ENCODE results near the gene PRKAR2A.
"Not testable (repeated sequence)": the region's sequence is repeated elsewhere in the genome, so short reads cannot be mapped to it uniquely, and the experiment has no call there.

PRKAR2A gene

DNA sequence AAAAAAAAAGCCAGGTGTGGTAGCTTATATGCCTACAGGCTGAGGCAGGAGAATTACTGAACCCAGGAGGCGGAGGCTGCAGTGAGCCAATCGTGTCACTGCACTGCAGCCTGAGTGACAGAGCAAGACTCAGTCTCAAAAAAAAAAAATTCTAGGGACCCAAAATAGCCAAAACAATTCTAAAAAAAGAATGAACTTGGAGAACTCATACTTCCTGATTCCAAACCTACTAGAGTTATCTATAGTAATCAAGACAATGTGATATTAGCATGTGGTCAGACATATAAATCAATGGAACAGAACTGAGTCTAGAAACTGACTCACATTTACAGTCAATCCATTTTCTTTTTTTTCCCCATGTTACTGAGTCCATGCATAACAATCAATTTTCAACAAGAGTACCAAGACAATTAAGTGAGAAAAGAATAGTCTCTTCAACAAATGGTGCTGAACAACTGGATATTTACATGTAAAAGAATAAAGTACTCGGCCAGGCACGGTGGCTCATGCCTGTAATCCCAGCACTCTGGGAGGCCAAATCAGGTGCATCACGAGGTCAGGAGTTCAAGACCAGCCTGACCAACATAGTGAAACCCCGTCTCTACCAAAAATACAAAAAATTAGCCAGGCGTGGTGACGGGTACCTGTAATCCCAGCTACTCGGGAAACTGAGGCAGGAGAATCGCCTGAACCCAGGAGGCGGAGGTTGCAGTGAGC is 11.9 kb downstream of the PRKAR2A start:
- no peak for DNase-seq

DNA sequence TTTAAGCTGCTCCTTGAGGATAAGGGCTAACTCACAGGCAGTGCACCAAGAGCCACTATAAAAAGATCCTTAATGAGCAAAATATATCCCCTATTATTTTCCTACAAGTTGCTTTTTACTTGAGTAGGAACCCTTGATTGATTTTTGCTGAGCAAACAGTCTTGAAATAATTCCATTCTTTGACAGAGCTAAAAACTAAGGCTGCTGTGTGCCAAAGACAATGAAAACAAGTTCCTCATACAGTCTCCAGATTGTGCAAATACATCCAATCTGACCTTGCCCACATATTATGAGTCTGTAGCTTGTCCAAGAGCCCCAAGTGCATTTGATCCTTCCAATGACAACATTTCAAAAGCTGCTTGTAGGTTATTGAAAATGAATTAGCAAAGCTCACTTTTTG is 15.0 kb downstream of the PRKAR2A start:
- no peak for DNase-seq

- DNase-seq: no peak
Observed at GRCh38 chr3:48830715-48831114, 17.0 kb downstream of the PRKAR2A start.

- DNase-seq: not testable (repeated sequence)
Observed at GRCh38 chr3:48829525-48829924, 18.1 kb downstream of the PRKAR2A start.

DNA sequence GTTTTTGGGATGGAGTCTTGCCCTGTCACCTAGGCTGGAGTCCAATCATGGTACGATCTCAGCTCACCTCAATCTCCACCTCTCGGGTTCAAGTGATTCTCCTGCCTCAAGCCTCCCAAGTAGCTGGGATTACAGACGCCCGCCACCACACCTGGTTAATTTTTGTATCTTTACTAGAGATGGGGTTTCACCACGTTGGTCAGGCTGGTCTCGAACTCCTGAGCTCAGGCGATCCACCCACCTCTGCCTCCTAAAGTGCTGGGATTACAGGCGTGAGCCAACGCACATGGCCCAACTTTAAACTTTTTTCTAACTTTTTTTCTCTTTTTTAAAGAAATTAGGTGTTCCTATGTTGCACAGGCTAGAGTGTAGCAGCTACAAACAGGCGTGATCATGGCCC is 19.8 kb downstream of the PRKAR2A start:
- not testable (repeated sequence) for DNase-seq

DNA sequence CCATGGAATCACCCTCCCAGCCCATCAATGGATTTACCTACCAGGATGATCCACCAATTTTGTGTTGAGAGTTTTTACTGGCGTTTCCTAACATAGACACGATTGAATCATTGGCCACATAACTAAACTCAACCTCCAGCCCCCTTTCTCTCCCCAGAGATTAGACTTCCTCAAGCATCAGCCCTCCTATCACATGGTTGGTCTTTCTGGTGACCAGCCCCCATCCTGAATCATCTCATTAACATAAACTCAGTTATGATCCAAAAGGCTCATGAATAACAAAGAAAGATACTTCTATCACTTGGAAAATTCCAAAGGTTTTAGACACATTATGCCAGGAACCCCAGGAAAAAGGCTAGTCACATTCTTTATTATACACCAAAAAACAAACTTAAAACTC is 21.2 kb downstream of the PRKAR2A start:
- DNase-seq: no peak

DNA sequence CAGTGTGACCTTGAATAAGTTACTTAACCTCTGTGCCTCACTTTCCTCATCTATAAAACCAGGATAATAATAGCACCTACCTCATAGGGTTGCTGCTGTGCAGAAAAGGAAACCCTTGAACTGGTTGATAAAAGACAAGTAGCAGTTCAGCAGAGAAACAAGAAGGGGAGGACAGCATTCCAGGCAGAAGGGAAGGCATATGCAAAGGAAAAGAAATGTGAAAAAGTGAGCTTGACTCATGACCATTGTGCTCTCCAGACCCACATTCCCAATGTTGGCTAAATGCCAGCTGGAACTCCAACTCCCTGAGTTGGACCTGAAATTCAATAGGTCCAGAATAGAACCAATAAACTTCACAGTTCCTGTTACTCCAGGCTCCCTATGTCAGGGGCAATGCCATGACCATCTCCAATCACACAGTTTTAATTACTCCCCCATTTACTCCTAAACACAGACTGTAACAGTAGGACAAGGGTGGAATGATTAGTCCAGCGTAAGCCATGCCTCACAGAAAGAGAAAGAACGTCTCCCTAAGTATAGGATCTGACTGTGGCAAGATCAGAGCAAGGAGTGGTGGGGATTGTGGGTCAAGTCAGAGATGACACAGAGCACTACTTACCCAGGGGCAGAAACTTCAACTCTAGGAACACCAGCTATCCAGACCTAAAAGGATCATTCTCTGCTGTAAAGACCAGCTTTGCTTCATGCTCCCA is 26.9 kb downstream of the PRKAR2A start:
- no peak for DNase-seq

DNA sequence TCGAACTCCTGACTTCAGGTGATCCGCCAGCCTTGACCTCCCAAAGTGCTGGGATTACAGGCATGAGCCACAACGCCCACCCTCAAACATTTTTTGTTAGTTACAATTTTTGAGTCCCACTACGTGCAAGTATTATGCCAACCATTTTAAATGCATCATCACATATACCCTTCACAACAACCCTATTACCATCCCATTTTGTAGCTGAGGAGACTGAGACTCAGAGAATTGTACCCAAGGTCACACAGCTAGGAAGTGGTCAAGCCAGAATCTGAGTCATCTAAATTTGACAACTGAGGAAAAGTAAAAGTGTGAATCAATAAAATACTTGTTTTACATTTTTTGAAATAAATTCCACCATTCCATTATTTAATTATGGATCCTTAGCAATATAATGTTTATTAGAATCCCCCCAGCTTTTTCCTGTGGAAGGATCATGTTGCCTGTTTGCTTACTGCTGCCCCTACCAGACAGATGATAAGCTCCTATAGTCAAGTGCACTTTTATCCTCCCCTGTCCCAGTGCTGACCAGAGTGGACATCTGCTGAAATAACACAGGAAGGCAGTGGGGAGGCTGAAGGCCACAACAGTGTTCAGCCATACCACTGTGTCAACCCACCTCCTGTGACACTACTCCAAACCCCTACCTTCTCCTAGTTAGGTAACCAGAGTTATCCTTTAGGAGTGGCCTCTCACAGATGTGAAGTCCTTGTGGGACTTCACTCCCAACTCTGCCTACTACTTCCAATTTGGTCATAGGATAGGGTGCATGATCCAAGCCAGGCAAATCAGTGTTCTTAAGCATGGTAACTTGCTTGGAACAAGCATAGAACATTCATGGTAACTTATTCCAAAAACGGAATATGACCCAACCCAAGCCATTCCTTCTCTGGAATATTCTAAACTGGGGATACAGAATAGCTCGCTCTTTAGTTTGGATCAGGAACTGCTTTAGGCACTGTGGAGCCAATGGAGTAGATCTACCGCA is 28.1 kb downstream of the PRKAR2A start:
- no peak for DNase-seq

DNA sequence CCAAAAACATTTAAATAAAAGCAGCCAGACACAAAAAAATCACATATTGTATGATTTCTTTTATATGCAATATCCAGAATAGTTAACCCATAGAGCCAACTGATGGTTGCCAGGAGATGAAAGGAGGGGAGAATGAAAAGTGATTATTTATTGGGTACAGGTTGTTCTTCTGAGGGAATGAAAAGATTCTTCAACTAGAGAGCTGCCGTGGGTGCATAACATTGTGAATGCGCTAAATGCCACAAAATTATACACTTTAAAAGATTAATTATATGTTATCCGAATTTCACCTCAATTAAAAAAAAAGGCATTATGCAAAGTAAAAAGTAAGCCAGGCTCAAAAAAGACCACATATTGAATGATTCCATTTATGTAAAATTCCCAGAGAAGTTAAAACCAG is 36.1 kb downstream of the PRKAR2A start:
- DNase-seq: no peak

DNA sequence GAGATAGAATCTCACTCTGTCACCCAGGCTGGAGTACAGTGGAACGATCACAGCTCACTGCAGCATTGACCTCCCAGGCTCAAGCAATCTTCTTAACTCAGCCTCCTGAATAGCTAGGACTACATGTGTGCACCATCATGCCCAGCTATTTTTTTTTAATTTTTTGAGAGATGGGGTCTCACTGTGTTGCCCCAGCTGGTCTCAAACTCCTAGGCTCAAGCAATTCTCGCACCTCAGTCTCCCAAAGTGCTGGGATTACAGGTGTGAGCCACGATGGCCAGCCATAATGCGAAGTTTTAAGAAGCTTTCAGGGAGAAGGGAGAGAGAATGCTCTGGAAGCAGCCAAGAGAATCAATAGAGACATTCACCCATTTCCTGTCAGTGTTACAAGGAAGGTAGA is 42.7 kb downstream of the PRKAR2A start:
- DNase-seq: no peak

DNA sequence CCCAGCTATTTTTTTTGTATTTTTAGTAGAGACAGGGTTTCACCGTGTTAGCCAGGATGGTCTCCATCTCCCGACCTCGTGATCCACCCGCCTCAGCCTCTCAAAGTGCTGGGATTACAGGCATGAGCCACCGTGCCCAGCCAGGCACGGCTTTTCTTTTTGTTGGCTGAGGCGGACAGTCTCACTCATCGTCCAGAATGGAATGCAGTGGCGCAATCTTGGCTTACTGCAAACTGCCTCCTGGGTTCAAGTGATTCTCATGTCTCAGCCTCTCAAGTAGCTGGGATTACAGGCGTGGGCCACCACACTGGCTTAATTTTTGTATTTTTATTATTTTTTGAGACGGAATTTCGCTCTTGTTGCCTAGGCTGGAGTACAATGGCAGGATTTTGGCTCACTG is 46.8 kb downstream of the PRKAR2A start:
- not testable (repeated sequence) for DNase-seq

DNA sequence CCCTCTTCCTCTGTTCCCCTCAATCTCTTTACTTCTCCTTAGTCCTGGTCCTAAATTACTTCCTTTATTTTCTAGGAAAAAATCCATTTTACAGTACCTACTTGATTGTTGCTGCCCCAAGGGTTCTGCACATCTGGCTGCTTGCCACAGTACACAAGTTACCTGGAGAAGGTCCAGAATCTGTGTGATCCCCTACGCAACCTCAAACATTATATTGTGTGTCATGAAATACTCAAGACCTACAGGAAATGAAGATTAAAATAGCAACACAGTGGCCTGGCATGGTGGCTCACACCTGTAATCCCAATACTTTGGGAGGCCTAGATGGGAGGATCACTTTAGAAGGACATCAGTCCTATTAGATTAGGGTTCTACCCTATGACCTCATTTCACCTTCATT is 48.7 kb downstream of the PRKAR2A start:
- DNase-seq: no peak

- DNase-seq: no peak
Observed at GRCh38 chr3:48797626-48798025, 50.0 kb downstream of the PRKAR2A start.

DNA sequence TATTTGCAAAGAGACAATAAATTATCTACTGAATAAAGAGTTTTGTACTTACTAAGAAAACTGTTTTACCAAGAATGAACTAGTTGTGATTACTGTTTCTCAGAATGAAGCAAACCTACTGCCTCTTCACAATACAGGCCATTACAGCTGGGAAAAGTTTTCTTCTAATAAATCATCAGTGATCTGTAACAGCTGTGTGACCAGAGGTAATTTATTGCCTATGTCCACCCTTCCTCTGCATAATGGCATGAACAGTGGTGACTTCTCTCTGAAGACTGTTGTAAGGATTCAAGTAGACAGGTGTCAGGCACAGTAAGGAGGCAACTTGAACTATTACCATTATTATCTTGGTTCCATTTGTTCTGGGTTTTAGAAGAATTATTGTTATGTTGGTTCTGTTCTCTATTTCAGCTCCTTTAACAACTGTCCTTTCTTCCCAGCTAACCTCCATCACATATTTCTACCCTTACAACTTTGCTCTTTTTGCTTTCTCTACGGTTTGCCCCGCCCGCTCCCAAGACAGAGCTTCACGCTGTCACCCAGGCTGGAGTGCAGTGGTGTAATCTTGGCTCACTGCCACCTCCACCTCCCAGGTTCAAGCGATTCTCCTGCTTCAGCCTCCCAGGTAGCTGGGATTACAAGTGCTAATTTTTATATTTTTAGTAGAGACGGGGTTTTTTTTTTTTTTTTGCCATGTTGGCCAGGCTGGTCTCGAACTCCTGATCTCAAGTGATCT is 51.5 kb downstream of the PRKAR2A start:
- no peak for DNase-seq

DNA sequence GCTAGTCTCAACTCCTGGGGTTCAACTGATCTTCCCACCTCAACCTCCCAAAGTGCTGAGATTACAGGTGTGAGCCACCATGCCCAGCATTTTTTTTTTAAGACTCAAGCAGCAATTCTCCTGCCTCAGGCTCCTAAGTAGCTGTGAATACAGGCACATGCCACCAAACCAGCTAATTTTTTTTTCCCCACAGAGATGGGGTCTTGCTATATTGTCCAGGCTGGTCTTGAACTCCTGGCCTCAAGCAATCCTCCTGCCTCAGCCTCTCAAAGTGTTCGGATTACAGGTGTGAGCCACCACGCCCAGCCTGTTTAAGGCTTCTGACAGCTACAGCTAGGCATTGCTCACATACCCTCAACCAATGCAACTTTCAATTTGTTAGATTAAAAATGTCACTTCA is 54.2 kb downstream of the PRKAR2A start:
- DNase-seq: not testable (repeated sequence)

- DNase-seq: no peak
Observed at GRCh38 chr3:48789665-48790064, 58.0 kb downstream of the PRKAR2A start.

DNA sequence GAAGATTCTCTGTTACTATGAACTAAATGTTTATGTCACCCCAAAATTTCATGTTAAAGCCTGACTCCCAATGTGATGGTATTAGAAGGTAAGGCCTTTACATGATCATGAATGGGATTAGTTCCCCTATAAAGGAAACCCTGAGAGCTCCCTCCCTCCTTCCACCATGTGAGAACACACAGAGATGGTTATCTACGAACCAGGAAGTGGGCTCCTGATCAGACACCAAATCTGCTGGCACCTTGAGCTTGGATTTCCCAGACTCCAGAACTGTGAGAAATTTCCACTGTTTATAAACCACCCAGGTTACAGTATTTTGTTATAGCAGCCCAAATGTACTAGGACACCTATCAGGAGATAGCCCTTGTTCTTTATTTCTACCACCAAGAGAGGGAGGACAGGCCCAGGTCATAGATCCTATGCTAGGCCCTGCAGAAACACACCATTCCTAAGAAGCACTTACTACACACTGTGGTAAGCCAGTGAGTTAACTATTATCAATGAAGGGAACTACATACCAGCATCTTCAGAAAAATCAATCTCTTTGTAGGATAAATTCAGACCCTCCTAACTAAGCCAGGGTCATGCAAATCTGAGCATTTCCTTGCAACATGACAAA is 59.0 kb downstream of the PRKAR2A start:
- DNase-seq: no peak

GRCh38 chr3:48784426-48785120 is 63.1 kb downstream of the PRKAR2A start:
- no peak for DNase-seq

DNA sequence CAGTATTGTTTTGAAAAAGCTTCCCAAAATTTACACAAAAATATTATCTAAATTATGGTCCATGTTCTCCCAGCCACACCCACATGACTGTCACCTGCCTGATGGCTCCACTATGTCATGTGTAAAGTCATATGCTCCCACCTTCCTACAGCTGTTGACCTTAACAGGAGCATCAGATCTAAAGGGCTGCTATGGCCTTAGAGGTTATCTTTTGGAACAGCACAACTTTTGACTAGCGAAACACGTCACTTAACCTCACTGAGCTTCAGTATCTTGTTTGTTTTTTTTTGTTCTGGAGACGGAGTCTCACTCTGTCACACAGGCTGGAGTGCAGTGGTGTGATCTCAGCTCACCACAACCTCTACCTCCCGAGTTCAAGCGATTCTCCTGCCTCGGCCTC is 64.4 kb downstream of the PRKAR2A start:
- no peak for DNase-seq

DNA sequence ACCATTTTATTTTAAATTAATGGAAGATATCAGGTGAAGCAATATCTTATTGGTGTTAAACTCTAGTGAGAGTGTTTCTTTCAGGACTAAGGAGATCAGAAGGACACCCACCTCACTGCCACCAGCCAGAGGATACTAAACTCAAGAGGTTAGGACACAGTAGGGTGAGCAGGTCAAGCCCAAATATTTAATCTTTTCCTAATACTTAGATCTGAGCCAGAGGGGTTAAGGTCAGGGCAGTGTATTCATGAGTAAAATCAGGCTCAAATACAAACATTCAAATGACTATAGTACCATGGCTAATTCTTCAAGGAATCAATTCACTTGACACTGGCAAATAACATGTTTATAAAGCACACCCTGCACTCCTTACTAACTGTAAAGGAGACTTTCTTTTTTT is 65.6 kb downstream of the PRKAR2A start:
- no peak for DNase-seq

DNA sequence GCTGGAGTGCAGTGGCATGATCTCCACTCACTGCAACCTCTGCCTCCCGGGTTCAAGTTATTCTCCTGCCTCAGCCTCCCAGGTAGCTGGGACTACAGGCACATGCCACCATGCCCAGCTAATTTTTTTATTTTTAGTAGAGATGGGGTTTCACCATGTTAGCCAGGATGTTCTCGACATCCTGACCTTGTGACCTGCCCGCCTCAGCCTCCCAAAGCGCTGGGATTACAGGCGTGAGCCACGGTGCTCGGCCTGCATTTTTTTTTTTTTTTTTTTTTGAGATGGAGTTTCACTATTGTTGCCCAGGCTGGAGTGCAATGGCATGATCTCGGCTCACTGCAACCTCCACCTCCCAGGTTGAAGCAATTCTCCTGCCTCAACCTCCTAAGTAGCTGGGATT is 69.1 kb downstream of the PRKAR2A start:
- DNase-seq: not testable (repeated sequence)

DNA sequence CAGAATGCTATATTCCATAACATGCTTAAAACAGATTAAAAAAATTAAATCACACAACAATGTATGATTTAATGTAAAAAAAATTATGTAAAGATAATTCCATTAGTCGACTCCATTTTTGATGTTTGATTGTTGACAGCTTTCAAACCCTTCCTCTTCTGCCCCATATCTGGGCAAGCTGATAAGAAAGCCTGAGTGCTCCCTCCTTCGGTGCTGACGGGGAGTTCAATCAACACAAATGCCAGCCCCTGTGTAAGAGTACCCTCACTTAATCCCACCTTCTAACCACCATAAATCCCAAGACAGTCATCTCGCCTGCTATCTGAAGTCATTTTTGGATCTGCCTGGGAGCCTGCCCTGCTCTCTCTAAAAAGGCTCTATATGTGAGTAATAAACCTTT is 70.8 kb downstream of the PRKAR2A start:
- DNase-seq: no peak
